ENCODE data around the gene TTC21B. TPM values are rescaled to one million over a fixed set of nuclear protein-coding genes. Genes with fewer than 3 reads are reported as not detected.

The TTC21B gene
- total RNA-seq, 3 donors from 2014 or later, result 28.6 to 54.3 (median 49.8) TPM

DNA sequence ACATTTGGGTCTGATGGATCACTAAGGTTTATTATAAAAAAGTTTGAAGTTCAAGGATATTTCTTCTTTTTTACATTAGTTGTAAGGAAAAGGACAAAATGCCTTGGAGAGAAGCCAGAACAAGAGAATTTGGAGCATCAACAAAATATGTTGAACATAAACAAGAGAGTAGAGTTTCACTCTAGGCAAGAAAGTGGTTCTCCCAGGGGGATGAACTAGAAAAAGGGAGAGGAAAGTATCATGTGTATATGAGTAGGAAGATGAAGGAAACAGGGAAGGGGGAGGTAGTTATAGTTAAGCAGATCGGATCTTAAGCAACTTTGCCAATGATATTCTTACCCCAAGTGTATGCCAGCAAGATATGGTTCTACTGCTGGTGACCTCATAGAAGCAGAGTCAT is 95.7 kb downstream of the TTC21B start:
- Histone ChIP-seq H3K9me3 (peaks cover 0 to 12% of the 10 kb centered on the region in 2 donors), H3K4me1 (no peaks in the 10 kb centered on the region), H3K36me3 (no peaks in the 10 kb centered on the region), H3K27ac (no peak overlapping the region), H3K27me3 (no peaks in the 10 kb centered on the region), H3K4me3 (no peak overlapping the region)
- DNase-seq (ENCODE audit: low spot score in 2 of 2), result no peak
- intact Hi-C loops (cut with DNase I; ENCODE audit: low total_unique reads), result loop anchor here (5.0 kb wide), 1 partner anchor 391 kb away; the partner anchor contains the start of gene CSRNP3
- TF ChIP-seq POLR2A (IDR thresholded peaks at IDR 0.05) (no peak), POLR2AphosphoS5 (IDR thresholded peaks at IDR 0.05) (no peak)
- TF ChIP-seq, protein P1, sequence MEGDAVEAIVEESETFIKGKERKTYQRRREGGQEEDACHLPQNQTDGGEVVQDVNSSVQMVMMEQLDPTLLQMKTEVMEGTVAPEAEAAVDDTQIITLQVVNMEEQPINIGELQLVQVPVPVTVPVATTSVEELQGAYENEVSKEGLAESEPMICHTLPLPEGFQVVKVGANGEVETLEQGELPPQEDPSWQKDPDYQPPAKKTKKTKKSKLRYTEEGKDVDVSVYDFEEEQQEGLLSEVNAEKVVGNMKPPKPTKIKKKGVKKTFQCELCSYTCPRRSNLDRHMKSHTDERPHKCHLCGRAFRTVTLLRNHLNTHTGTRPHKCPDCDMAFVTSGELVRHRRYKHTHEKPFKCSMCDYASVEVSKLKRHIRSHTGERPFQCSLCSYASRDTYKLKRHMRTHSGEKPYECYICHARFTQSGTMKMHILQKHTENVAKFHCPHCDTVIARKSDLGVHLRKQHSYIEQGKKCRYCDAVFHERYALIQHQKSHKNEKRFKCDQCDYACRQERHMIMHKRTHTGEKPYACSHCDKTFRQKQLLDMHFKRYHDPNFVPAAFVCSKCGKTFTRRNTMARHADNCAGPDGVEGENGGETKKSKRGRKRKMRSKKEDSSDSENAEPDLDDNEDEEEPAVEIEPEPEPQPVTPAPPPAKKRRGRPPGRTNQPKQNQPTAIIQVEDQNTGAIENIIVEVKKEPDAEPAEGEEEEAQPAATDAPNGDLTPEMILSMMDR (IDR thresholded peaks at IDR 0.05), result no peak

DNA sequence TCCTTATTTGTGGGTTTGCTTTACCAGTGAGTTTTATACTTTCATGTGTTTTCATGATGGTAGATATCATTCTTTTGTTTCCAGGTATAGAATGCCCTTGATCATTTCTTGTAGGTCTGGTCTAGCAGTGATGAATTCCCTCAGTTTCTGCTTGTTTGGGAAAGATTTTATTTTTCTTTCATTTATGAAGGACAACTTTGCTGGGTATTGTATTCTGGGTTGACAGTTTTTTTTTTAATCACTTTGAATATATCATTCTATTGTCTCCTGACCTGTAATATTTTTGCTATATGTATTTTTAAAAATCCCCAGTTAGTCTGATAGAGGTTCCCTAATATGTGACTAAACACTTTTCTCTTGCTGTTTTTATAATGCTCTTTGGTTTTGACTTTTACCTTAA is 101.2 kb downstream of the TTC21B start:
- Histone ChIP-seq H3K36me3 (no peaks in the 10 kb centered on the region), H3K9me3 (peaks cover 0 to 4% of the 10 kb centered on the region in 2 donors), H3K27me3 (no peaks in the 10 kb centered on the region), H3K4me1 (no peaks in the 10 kb centered on the region), H3K4me3 (no peak overlapping the region), H3K27ac (no peak overlapping the region)
- DNase-seq (ENCODE audit: low spot score in 2 of 2), result no peak
- intact Hi-C loops (cut with DNase I; ENCODE audit: low total_unique reads), result no loop called here
- TF ChIP-seq POLR2A (IDR thresholded peaks at IDR 0.05), result no peak
- no peak for TF ChIP-seq POLR2AphosphoS5 (IDR thresholded peaks at IDR 0.05)
- TF ChIP-seq, protein P1 (IDR thresholded peaks at IDR 0.05), result no peak

DNA sequence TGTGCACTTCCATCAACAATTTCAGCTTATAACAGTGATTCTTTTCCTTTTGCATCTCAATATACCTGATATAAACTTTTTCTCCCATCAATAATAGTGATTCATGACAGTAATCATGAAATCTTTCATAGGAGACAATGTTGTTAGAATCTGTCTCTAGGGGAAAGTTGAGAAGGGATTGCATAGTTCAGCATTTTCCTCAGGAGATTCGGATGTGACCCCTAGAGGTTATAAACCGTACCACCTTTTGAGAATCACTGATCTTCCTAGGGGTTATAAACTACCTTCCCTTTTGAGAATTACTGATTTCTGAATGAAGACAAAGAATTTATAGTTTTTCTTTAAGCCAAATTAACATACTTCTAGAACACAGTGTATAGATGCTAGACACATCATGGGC is 106.6 kb downstream of the TTC21B start:
- DNase-seq (ENCODE audit: low spot score in 2 of 2), result no peak
- TF ChIP-seq, protein P1 (IDR thresholded peaks at IDR 0.05), result no peak
- TF ChIP-seq POLR2A (IDR thresholded peaks at IDR 0.05), result no peak
- no peak for TF ChIP-seq POLR2AphosphoS5 (IDR thresholded peaks at IDR 0.05)
- H3K4me1 ChIP-seq, result no peaks in the 10 kb centered on the region
- no peaks in the 10 kb centered on the region for H3K27me3 ChIP-seq
- peaks cover 0 to 4% of the 10 kb centered on the region in 2 donors for H3K9me3 ChIP-seq
- intact Hi-C loops (cut with DNase I; ENCODE audit: low total_unique reads), result no loop called here
- no peak overlapping the region for H3K27ac ChIP-seq
- no peaks in the 10 kb centered on the region for H3K36me3 ChIP-seq
- no peak overlapping the region for H3K4me3 ChIP-seq

DNA sequence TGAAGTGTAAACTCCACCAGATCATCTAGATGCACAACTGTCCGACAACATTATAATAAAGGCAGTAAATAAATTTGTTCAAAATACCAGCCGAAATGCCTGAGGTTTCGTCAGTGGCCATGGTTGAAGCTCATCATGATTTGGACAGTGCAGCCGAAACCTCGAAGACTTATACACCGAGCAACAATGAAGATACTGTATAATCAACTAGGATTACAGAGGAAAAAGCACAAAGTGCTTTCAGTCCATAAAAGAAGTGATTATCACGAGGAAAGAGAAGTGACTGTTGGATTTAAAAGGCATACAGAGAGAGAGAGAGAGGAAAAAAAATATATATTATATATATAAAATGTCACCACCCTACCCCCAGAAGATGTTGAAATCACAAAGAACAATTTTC is 107.5 kb downstream of the TTC21B start:
- Histone ChIP-seq H3K27ac (no peak overlapping the region), H3K9me3 (peaks cover 0 to 4% of the 10 kb centered on the region in 2 donors), H3K27me3 (no peaks in the 10 kb centered on the region), H3K36me3 (no peaks in the 10 kb centered on the region), H3K4me3 (no peak overlapping the region), H3K4me1 (no peaks in the 10 kb centered on the region)
- intact Hi-C loops (cut with DNase I; ENCODE audit: low total_unique reads), result no loop called here
- TF ChIP-seq POLR2AphosphoS5 (IDR thresholded peaks at IDR 0.05) (no peak), POLR2A (IDR thresholded peaks at IDR 0.05) (no peak)
- TF ChIP-seq, protein P1 (IDR thresholded peaks at IDR 0.05), result no peak
- no peak for DNase-seq (ENCODE audit: low spot score in 2 of 2)

DNA sequence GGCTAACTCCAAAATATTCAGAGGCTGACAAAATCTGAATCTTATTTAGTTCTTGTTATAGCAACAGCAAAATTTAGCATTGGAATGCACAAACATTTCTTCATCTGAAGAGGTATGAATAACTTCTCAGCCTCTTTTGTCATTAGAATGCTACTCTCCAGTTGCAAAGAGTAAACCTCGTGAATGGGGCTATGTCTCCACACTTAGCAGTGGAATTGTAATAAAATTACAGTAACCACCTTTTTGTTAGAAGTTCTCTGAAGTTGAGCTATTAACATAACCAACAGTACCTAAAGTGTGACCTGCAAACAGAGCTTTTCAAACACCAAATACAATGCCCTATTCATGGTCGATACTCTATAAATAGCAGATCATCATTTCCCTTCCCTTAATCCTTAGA is 109.4 kb downstream of the TTC21B start:
- no peaks in the 10 kb centered on the region for H3K4me1 ChIP-seq
- H3K27ac ChIP-seq, result no peak overlapping the region
- TF ChIP-seq POLR2AphosphoS5 (IDR thresholded peaks at IDR 0.05) (no peak), POLR2A (IDR thresholded peaks at IDR 0.05) (no peak)
- TF ChIP-seq, protein P1 (IDR thresholded peaks at IDR 0.05), result no peak
- no peaks in the 10 kb centered on the region for H3K27me3 ChIP-seq
- no peak for DNase-seq (ENCODE audit: low spot score in 2 of 2)
- intact Hi-C loops (cut with DNase I; ENCODE audit: low total_unique reads), result no loop called here
- H3K36me3 ChIP-seq, result no peaks in the 10 kb centered on the region
- no peak overlapping the region for H3K4me3 ChIP-seq
- peaks cover 0 to under 1% of the 10 kb centered on the region in 2 donors for H3K9me3 ChIP-seq
